ENCODE data around the gene SLC22A1. TPM values are rescaled to one million over a fixed set of nuclear protein-coding genes. Genes with fewer than 3 reads are reported as not detected.

SLC22A1 gene
- total and polyA plus RNA-seq, 2 donors (not counting 3 experiments of a cell fraction or from before 2014, with no cell fraction given) = 0.04 TPM; not detected in 1

DNA sequence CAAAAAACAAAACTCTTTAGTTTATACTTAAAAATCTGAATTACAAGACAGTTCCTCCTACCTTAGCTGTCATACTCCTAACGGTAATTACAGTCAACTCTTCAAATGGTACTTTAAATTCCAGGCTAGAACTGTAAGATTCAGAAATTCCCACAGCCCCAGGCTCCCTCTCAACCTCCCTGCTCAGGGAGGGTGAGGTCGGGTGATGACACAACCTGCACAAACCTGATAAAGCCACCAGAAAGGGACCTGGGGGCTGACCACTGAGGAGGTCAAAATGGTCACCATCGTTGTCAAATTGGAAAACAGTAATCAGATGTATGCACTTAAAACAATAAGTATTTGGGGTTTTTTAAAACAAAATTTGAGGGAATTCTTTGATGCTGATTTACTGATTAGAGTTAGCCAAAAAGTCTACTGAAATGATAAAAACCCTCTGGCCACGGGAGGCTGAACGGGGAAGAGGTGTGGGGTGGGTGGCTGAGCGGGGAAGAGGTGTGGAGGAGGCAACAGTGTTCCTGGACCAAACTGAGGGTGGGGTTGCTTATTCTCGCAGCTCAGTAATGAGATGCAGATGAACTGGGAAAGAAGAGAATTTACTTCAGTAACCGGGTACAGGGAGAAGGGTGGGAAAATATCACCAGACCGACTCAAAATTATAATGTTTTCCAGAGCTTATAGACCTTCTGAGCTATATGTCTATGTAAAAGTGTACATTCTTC, 52.4 kb downstream of the SLC22A1 start:
- ChIA-PET CTCF (no interaction called here), POLR2A (no interaction called here)
- Histone ChIP-seq H3K9ac (replicated peaks; ENCODE audit: extremely low read depth, insufficient read depth, low read length) (no peak overlapping the region), H3K27me3 (ENCODE audit: control insufficient read depth in 2 of 2, insufficient read depth in 2 of 2, low read length in 2 of 2) (no peaks in the 10 kb centered on the region), H3K4me2 (ENCODE audit: insufficient read depth, low read length) (no peak overlapping the region), H3K9me3 (replicated peaks; ENCODE audit: control insufficient read depth, insufficient read depth, low read length) (no peaks in the 10 kb centered on the region), H3K79me2 (ENCODE audit: control insufficient read depth, insufficient read depth, low read length) (no peaks in the 10 kb centered on the region), H3K4me3 (replicated peaks in 1 of 3; ENCODE audit: insufficient read depth in 1 of 3, low read depth in 1 of 3, low read length in 3 of 3) (no peak overlapping the region), H3K27ac (ENCODE audit: insufficient read depth, low read depth, low read length) (no peak overlapping the region), H3K4me1 (ENCODE audit: control insufficient read depth, extremely low read depth, insufficient read depth, low read length) (no peaks in the 10 kb centered on the region), H3K9me1 (replicated peaks; ENCODE audit: control insufficient read depth, extremely low read depth, insufficient read depth, low read length) (no peaks in the 10 kb centered on the region), H3K36me3 (ENCODE audit: control insufficient read depth in 2 of 2, extremely low read depth in 1 of 2, insufficient read depth in 2 of 2, low read length in 2 of 2) (no peaks in the 10 kb centered on the region), H4K20me1 (replicated peaks; ENCODE audit: control insufficient read depth, extremely low read depth, insufficient read depth, low read length) (no peaks in the 10 kb centered on the region), H2AFZ (ENCODE audit: low read depth, low read length) (no peak overlapping the region)
- dilution Hi-C loops (cut with MboI; ENCODE audit: extremely low pct_ligation_motif_present, low sequenced_read_pairs) (no loop called here), intact Hi-C loops (cut with micrococcal nuclease) (no loop called here)
- TF ChIP-seq MYC (IDR thresholded peaks at IDR 0.05; ENCODE audit: low read depth, low read length) (no peak), POLR2AphosphoS5 (IDR thresholded peaks at IDR 0.05; ENCODE audit: insufficient read depth, low read depth, low read length) (no peak), EZH2 (IDR thresholded peaks at IDR 0.05; ENCODE audit: borderline replicate concordance, low read depth, low read length, severe bottlenecking) (no peak), POLR2A (IDR thresholded peaks at IDR 0.05; ENCODE audit: low read depth, low read length) (no peak), JUN (IDR thresholded peaks at IDR 0.05; ENCODE audit: borderline replicate concordance, insufficient read depth, insufficient read length, low read depth) (no peak), FOS (IDR thresholded peaks at IDR 0.05; ENCODE audit: borderline replicate concordance, insufficient read depth, low read length) (no peak), GATA2 (IDR thresholded peaks at IDR 0.05; ENCODE audit: insufficient read depth, insufficient read length, low read depth, low read length) (no peak), MAX (IDR thresholded peaks at IDR 0.05; ENCODE audit: insufficient read depth, insufficient read length) (no peak)
- TF ChIP-seq, protein P1, sequence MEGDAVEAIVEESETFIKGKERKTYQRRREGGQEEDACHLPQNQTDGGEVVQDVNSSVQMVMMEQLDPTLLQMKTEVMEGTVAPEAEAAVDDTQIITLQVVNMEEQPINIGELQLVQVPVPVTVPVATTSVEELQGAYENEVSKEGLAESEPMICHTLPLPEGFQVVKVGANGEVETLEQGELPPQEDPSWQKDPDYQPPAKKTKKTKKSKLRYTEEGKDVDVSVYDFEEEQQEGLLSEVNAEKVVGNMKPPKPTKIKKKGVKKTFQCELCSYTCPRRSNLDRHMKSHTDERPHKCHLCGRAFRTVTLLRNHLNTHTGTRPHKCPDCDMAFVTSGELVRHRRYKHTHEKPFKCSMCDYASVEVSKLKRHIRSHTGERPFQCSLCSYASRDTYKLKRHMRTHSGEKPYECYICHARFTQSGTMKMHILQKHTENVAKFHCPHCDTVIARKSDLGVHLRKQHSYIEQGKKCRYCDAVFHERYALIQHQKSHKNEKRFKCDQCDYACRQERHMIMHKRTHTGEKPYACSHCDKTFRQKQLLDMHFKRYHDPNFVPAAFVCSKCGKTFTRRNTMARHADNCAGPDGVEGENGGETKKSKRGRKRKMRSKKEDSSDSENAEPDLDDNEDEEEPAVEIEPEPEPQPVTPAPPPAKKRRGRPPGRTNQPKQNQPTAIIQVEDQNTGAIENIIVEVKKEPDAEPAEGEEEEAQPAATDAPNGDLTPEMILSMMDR (IDR thresholded peaks at IDR 0.05; ENCODE audit: extremely low read depth in 1 of 2, insufficient read depth in 1 of 2, low read depth in 1 of 2, low read length in 2 of 2) = no peak
- FAIRE-seq = no peak
- no TSS peak for BruUV-seq (replicated peaks)
- no peak for DNase-seq (ENCODE audit: low read depth, low spot score)

Data from endothelial cell of umbilical vein (primary cell).